GM19239 (cell line): ENCODE data around the gene CHD2.

Source experiments
- DNase-seq: peaks from one replicate; pipeline ENCODE4 v3.0.0; 2011; ENCODE audit warnings: low spot score; ENCODE audit not compliant: insufficient read length
- FAIRE-seq: peaks from 2 replicates; lab custom pipeline; 2011; peaks lifted over from hg19 to GRCh38; lab: Jason Lieb, UNC

Gene CHD2

GRCh38 chr15:93042691-93043378 is 142.7 kb downstream of the CHD2 start:
- DNase-seq (no peak), FAIRE-seq (no peak)

GRCh38 chr15:93043621-93044300 is 143.6 kb downstream of the CHD2 start:
- FAIRE-seq, result no peak
- no peak for DNase-seq

GRCh38 chr15:93044301-93045190 is 144.4 kb downstream of the CHD2 start:
- DNase-seq, result no peak
- FAIRE-seq, result no peak

GRCh38 chr15:93045191-93045785 is 145.2 kb downstream of the CHD2 start:
- DNase-seq (no peak), FAIRE-seq (no peak)

- no peak for DNase-seq
Measured at GRCh38 chr15:93046120-93046519, 146.0 kb downstream of the CHD2 start.

GRCh38 chr15:93046721-93047120 is 146.6 kb downstream of the CHD2 start:
- FAIRE-seq (no peak), DNase-seq (no peak)

More at GRCh38 chr15:93046120-93046519, 146.0 kb downstream of the CHD2 start:
- no peak for FAIRE-seq

GRCh38 chr15:93047621-93048425 is 147.7 kb downstream of the CHD2 start:
- DNase-seq (no peak), FAIRE-seq (no peak)

GRCh38 chr15:93048426-93048721 is 148.2 kb downstream of the CHD2 start:
- FAIRE-seq (no peak), DNase-seq (no peak)

- no peak for DNase-seq
- FAIRE-seq, result no peak
Measured at GRCh38 chr15:93048759-93049161, 148.6 kb downstream of the CHD2 start.

GRCh38 chr15:93049233-93049632 is 149.1 kb downstream of the CHD2 start:
- no peak for DNase-seq
- FAIRE-seq, result no peak

- no peak for FAIRE-seq
- no peak for DNase-seq
Measured at GRCh38 chr15:93049914-93050578, 149.9 kb downstream of the CHD2 start.

- FAIRE-seq (no peak), DNase-seq (no peak)
Measured at GRCh38 chr15:93050648-93051047, 150.5 kb downstream of the CHD2 start.

- DNase-seq, result no peak
- no peak for FAIRE-seq
Measured at GRCh38 chr15:93051236-93052089, 151.3 kb downstream of the CHD2 start.

- no peak for DNase-seq
- no peak for FAIRE-seq
Measured at GRCh38 chr15:93052090-93052879, 152.2 kb downstream of the CHD2 start.

- FAIRE-seq, result no peak
- no peak for DNase-seq
Measured at GRCh38 chr15:93055211-93055610, 155.1 kb downstream of the CHD2 start.

- no peak for FAIRE-seq
Measured at GRCh38 chr15:93056836-93057235, 156.7 kb downstream of the CHD2 start.

GRCh38 chr15:93057618-93058017 is 157.5 kb downstream of the CHD2 start:
- FAIRE-seq, result no peak

More at GRCh38 chr15:93056836-93057235, 156.7 kb downstream of the CHD2 start:
- DNase-seq, result no peak

GRCh38 chr15:93058128-93058527 is 158.0 kb downstream of the CHD2 start:
- DNase-seq, result no peak
- no peak for FAIRE-seq

More at GRCh38 chr15:93057618-93058017, 157.5 kb downstream of the CHD2 start:
- DNase-seq, result no peak
